GM12878 (cell line): ENCODE measurements around the gene AGFG1. TPM values are rescaled to one million over a fixed set of nuclear protein-coding genes. Genes with fewer than 3 reads are reported as not detected.
A peak's percentile ranks its signal among the peaks of the same experiment; 100 is the strongest.

ENCODE experiments used
- BMI1 ChIP-seq: fragments of 450-650 bp; IDR thresholded peaks from 2 replicates; pipeline ENCODE4 v1.6.1; 2016; ENCODE audit warnings: mild to moderate bottlenecking, moderate library complexity, borderline replicate concordance
- CREB1 ChIP-seq: IDR thresholded peaks from 2 replicates; pipeline ENCODE4 v1.6.1; 2012; ENCODE audit warnings: low read depth, mild to moderate bottlenecking, inconsistent platforms
- CREM ChIP-seq: IDR thresholded peaks from 2 replicates; pipeline ENCODE4 v1.6.1; 2014; ENCODE audit warnings: antibody characterized with exemption, low read depth
- DPF2 ChIP-seq: fragments of 450-650 bp; IDR thresholded peaks from 2 replicates; pipeline ENCODE4 v1.6.1; 2017; ENCODE audit warnings: mild to moderate bottlenecking
- E4F1 ChIP-seq: fragments of 450-650 bp; IDR thresholded peaks from 2 replicates; pipeline ENCODE4 v1.6.1; 2018; ENCODE audit warnings: borderline replicate concordance, mild to moderate bottlenecking; ENCODE audit not compliant: partially characterized antibody
- FOXM1 ChIP-seq: IDR thresholded peaks from 2 replicates; pipeline ENCODE4 v1.6.1; 2012; ENCODE audit warnings: low read depth, mild to moderate bottlenecking, inconsistent platforms, low read length, moderate library complexity
- MEF2B ChIP-seq: fragments of 450-650 bp; IDR thresholded peaks from 2 replicates; pipeline ENCODE4 v1.6.1; 2018; ENCODE audit warnings: mild to moderate bottlenecking, moderate library complexity; ENCODE audit not compliant: partially characterized antibody, poor library complexity, severe bottlenecking
- MTA2 ChIP-seq: fragments of 450-650 bp; IDR thresholded peaks from 2 replicates; pipeline ENCODE4 v1.6.1; 2016; ENCODE audit warnings: low read depth, mild to moderate bottlenecking, moderate library complexity
- NFIC ChIP-seq: IDR thresholded peaks from 2 replicates; pipeline ENCODE4 v1.6.1; 2012; ENCODE audit warnings: low read depth, mild to moderate bottlenecking, inconsistent platforms, low read length, moderate library complexity
- NR2C2 ChIP-seq: IDR thresholded peaks from 2 replicates; pipeline ENCODE4 v1.6.1; 2011; ENCODE audit warnings: borderline replicate concordance, low read depth; ENCODE audit not compliant: control insufficient read depth, insufficient read length
- PML ChIP-seq: IDR thresholded peaks from 2 replicates; pipeline ENCODE4 v1.6.1; 2012; ENCODE audit warnings: low read length, inconsistent platforms
- RAD51 ChIP-seq: fragments of 450-650 bp; IDR thresholded peaks from 2 replicates; pipeline ENCODE4 v1.6.1; 2016; ENCODE audit warnings: moderate library complexity, mild to moderate bottlenecking, inconsistent platforms
- SMARCA5 ChIP-seq: fragments of 450-650 bp; IDR thresholded peaks from 2 replicates; pipeline ENCODE4 v1.6.1; 2017; ENCODE audit warnings: mild to moderate bottlenecking
- SPI1 ChIP-seq: IDR thresholded peaks from 2 replicates; pipeline ENCODE4 v1.6.1; 2011; ENCODE audit warnings: low read depth, mild to moderate bottlenecking, low read length, moderate library complexity, borderline replicate concordance; ENCODE audit not compliant: insufficient read depth
- TCF12 ChIP-seq: IDR thresholded peaks from 2 replicates; pipeline ENCODE4 v1.6.1; 2011; ENCODE audit warnings: low read depth, mild to moderate bottlenecking, low read length
- YBX1 ChIP-seq: fragments of 450-650 bp; IDR thresholded peaks from 2 replicates; pipeline ENCODE4 v1.6.1; 2016; ENCODE audit warnings: antibody characterized with exemption
- YY1 ChIP-seq: IDR thresholded peaks from 2 replicates; pipeline ENCODE4 v1.6.1; 2011; ENCODE audit warnings: low read depth, mild to moderate bottlenecking, low read length
- ZBTB33 ChIP-seq: fragments of 450-650 bp; IDR thresholded peaks from 2 replicates; pipeline ENCODE4 v1.6.1; 2017; ENCODE audit warnings: mild to moderate bottlenecking
- polyA plus RNA-seq, 11 experiments: library from polyadenylated mRNA; depleted of rRNA in 4 of 11; unstranded in 6 of 11; stranded (reverse) in 5 of 11; fragments of >200 nt; fragmentation: Nextera tagmentation in 4 of 11; fragmentation: Illumina TruSeq in 1 of 11; extraction: Ambion mirVana in 4 of 11; extraction: Trizol in 1 of 11; gene quantifications; 1 replicate in 1 of 11; 2 replicates in 10 of 11; pipeline versions ENCODE4 v1.2.1 to v1.2.3, GENCODE V29; 2011 to 2016; ENCODE audit warnings: inconsistent platforms in 2 of 11, missing spikeins in 2 of 11, low read depth in 1 of 11
- total RNA-seq, 4 experiments: library from RNA; depleted of rRNA in 3 of 4; stranded (reverse); fragments of >200 nt in 3 of 4; fragmentation: Illumina TruSeq in 1 of 4; extraction: Trizol in 1 of 4; gene quantifications; 2 replicates each; pipeline versions ENCODE4 v1.2.1 to v1.2.3, GENCODE V29; 2013 to 2021
- TF ChIP-seq, protein P1 (sequence below): fragments of 450-650 bp; IDR thresholded peaks from 2 replicates; pipeline ENCODE4 v1.6.1; 2016; ENCODE audit warnings: mild to moderate bottlenecking
- TF ChIP-seq, protein P2 (sequence below): IDR thresholded peaks from 2 replicates; pipeline ENCODE4 v1.6.1; 2011; ENCODE audit warnings: borderline replicate concordance, low read depth, mild to moderate bottlenecking, moderate library complexity, low read length; ENCODE audit not compliant: insufficient read depth, poor library complexity, severe bottlenecking
- TF ChIP-seq, protein P3 (sequence below): IDR thresholded peaks from 2 replicates; pipeline ENCODE4 v1.6.1; 2011; ENCODE audit warnings: mild to moderate bottlenecking, low read depth, low read length, moderate library complexity; ENCODE audit not compliant: insufficient replicate concordance

AGFG1 gene
- total and polyA plus RNA-seq, 10 of the 15 experiments (the other 5 are each of a cell fraction or from before 2014, with no cell fraction given) = 7.3 to 243 (median 81.7) TPM

GRCh38 chr2:227482638-227483340, 10.8 kb downstream of the AGFG1 start (continued):
- TF ChIP-seq NR2C2 = no peak
- TF ChIP-seq, protein P1, sequence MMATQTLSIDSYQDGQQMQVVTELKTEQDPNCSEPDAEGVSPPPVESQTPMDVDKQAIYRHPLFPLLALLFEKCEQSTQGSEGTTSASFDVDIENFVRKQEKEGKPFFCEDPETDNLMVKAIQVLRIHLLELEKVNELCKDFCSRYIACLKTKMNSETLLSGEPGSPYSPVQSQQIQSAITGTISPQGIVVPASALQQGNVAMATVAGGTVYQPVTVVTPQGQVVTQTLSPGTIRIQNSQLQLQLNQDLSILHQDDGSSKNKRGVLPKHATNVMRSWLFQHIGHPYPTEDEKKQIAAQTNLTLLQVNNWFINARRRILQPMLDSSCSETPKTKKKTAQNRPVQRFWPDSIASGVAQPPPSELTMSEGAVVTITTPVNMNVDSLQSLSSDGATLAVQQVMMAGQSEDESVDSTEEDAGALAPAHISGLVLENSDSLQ = 0 out of 2 replicates have a peak, but pooled peaks have one; percentile 19
- TF ChIP-seq NFIC = peak; percentile 92
- TF ChIP-seq, protein P2, sequence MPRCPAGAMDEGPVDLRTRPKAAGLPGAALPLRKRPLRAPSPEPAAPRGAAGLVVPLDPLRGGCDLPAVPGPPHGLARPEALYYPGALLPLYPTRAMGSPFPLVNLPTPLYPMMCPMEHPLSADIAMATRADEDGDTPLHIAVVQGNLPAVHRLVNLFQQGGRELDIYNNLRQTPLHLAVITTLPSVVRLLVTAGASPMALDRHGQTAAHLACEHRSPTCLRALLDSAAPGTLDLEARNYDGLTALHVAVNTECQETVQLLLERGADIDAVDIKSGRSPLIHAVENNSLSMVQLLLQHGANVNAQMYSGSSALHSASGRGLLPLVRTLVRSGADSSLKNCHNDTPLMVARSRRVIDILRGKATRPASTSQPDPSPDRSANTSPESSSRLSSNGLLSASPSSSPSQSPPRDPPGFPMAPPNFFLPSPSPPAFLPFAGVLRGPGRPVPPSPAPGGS = no peak
- TF ChIP-seq PML = peak; percentile 52; the same call in 1 of the 2 replicates
- no peak; the same call in 1 of the 2 replicates for TF ChIP-seq CREB1
- TF ChIP-seq CREM = peak; percentile 51; the same call in 1 of the 2 replicates
- TF ChIP-seq TCF12 = peak; percentile 70
- TF ChIP-seq RAD51 = no peak
- peak; percentile 97 for TF ChIP-seq SPI1
- 0 out of 2 replicates have a peak, but pooled peaks have one; percentile 46 for TF ChIP-seq BMI1
- TF ChIP-seq FOXM1 = peak; percentile 88; the same call in 1 of the 2 replicates
- TF ChIP-seq YBX1 = no peak
- TF ChIP-seq MEF2B = peak; percentile 59
- TF ChIP-seq MTA2 = peak; percentile 81
- TF ChIP-seq YY1 = no peak
- no peak for TF ChIP-seq E4F1
- no peak for TF ChIP-seq SMARCA5
- no peak for TF ChIP-seq ZBTB33
- TF ChIP-seq DPF2 = peak; percentile 88; the same call in 1 of the 2 replicates
- TF ChIP-seq, protein P3, sequence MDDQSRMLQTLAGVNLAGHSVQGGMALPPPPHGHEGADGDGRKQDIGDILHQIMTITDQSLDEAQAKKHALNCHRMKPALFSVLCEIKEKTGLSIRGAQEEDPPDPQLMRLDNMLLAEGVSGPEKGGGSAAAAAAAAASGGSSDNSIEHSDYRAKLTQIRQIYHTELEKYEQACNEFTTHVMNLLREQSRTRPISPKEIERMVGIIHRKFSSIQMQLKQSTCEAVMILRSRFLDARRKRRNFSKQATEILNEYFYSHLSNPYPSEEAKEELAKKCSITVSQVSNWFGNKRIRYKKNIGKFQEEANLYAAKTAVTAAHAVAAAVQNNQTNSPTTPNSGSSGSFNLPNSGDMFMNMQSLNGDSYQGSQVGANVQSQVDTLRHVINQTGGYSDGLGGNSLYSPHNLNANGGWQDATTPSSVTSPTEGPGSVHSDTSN = no peak
